ENCODE measurements around the gene GOLGA8A.
A peak's percentile ranks its signal among the peaks of the same experiment; 100 is the strongest.
"Not testable (repeated sequence)": the region's sequence is repeated elsewhere in the genome, so short reads cannot be mapped to it uniquely, and the experiment has no call there.

Gene GOLGA8A, protein sequence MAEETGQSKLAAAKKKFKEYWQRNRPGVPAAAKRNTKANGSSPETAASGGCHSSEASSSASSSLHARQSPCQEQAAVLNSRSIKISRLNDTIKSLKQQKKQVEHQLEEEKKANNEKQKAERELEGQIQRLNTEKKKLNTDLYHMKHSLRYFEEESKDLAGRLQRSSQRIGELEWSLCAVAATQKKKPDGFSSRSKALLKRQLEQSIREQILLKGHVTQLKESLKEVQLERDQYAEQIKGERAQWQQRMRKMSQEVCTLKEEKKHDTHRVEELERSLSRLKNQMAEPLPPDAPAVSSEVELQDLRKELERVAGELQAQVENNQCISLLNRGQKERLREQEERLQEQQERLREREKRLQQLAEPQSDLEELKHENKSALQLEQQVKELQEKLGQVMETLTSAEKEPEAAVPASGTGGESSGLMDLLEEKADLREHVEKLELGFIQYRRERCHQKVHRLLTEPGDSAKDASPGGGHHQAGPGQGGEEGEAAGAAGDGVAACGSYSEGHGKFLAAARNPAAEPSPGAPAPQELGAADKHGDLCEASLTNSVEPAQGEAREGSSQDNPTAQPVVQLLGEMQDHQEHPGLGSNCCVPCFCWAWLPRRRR

DNA sequence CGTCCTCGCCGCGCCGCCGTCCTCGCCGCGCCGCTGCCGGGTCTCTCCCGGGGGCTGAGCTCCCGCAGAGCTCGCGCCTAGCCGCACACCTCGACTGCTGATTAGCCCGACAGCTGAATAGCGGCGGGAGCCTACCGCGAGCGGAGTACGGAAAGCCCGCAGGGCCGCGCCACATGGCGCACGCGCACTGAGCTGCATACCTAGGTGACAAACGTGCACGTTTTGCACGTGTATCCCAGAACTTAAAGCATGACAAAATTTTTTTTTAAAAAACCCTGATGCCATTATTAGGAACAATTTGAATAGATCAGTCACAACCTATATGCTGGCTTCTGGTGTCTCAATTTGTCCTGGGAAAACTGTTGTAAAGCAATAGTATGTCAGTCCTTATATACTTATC is at the start of gene GOLGA8A:
GOLGA8A (minus strand) TSS at position 122 of the 400 bp plus-strand sequence. CDS start 48,117 bp downstream, outside the sequence.
- DNase-seq = peak; percentile 77

DNA sequence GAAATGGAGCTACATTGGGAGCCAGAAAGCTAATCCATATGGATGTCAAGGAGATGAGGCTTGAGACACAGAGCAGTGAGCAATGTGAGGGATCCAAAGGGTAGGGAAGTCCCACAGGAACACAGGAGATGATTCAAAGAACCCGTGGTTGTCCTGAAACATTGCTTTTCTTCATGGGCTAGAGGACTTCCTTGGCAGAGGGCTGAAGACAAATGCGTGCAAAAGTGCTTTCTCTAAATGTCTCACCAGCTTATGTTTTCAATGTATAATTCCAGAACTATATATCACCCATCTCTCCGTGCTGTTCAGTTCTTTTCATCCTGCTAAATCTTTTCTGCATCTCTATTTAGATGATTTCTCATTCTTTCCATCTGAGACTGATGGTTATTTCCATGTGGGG is 46.0 kb upstream of the GOLGA8A start:
- DNase-seq = no peak

DNA sequence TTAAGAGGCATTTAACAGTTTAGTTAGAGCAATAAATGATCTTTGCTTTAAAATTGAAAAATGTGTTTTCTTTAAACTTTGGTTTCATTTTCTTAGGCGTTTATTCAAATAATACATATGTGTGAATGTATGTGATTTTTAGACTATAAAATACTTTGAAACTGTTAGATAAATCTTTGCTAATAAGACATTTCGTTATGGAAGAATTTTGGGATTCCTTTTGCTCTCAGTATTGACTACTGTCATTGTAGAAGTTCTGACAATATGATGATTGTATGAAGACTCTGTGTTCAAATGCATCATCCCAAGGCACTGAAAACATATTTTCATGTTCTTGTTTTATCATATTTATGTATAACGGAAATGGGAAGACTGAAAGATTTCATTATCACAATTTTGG is 43.8 kb upstream of the GOLGA8A start:
- DNase-seq = no peak

DNA sequence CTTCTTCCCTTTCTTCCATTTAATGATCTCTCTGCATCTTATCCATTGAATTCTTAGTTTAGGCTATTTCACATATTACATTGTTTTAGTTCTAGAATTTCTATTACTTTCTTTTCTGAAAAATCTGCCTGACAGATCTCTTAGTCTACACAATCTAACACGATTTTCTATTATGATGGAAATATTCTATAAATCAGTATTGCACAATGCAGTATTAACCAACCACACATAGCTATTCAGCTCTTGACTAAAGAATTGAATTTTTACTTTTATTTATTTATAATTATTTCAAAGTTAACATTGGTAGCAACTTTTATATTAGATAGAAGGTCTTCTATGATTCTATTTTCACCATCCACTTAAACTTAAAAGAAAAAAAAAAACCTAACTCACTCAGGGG is 36.2 kb upstream of the GOLGA8A start:
- DNase-seq = no peak

DNA sequence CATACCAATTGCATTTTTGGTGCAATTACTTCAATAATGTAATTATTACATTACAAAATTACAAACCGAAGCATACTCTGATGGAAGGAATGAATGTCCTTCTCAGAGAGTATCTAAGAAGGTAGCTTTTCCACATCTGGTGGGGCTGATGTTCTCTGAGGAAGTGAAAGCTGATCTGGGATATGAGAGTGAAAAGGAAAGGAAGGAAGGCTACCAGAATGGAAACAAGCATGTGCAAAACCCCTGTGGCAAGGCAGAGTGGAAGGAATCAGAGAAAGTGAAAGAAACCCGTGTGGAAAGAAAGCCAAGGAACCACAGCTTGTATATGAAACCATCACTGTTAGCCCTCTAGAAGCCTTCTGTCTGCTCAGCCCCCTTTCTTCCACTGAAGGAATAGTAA is 35.3 kb upstream of the GOLGA8A start:
- DNase-seq = no peak

DNA sequence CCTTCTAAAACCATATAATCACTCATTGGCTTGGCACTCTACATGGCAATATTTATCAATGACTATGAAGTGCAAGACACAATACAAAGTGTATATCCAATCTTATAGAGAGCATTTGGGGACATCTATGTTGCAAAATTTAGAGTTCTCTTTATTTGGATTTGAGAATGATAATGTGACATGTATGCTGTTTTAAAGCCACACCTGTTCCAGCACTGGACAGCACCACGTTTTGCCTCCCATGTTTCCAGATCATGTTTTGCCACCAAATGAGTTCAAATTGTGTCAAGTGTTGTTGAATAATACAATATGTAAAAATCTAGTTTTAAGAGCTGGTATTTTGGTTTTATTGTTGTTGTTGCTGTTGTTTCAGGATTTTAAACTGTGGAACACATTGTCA is 33.3 kb upstream of the GOLGA8A start:
- no peak for DNase-seq

DNA sequence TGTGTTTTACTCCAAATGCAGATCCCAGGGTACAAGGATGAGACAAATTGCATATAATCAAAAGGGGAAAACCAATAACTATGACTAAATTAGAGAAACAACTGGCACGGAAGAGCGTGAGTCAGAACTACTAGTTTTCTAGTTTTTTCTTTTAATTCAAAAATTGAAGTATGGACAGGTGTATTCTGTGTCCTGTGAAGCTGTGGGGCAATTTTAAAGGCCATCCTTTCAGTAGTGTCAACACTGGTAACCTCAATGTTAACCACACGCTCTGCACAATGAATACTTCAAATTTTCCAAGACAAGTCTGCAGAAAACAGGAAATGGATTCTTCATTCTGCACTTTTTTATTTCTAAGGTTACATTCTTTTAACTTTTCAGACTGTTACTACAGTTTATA is 32.5 kb upstream of the GOLGA8A start:
- no peak for DNase-seq

DNA sequence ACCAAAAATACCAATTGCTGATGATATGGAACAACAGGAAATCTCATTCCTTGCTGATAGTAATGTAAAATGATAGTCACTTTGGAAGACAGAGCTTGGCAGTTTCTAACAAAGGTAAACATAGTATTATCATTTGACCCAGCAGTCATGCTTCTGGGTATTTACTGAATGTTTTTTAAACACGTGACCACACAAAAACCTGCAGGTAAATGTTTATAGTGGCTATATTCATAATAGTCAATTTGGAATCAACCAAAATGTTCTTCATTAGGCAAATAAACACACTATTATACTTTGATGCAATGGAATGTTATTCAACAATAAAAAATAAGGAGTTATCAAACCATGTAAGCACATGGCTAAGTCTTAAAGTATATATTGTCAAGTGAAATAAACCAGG is 24.1 kb upstream of the GOLGA8A start:
- no peak for DNase-seq

DNA sequence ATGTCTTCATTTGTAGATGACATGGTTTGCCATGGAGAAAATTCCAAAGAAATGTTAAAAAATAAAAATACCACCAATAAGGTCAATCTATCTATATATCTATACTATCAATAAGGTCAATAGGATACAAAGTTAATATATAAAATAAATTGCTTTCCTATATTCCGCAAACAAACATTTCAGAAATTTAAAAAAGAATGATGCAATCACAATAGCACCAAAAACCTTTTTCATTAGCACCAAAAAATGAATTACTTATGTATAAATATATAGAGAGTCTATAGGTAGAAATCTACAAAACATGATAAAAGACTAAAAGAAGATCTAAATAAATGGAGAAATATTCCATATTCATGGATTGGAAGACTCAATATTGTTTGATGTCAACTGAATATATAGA is 22.8 kb upstream of the GOLGA8A start:
- no peak for DNase-seq

DNA sequence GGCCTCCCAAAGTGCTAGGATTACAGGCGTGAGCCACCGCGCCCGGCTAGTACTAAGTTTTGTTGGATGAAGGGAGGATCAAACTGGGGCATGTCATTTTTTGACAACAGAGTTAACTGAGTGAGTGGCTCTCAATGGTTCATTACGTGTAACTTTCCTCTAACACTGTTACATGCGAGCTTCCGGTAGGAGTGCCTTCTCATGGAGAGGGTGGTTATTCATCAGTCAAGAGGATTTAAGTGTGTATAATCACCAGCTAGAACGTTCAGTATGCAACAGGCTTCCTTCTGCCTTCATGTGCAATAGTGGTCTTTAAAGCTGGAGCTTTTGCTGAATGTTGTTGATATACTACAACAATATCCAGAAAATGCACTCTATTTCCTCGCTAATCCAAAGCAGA is 19.1 kb upstream of the GOLGA8A start:
- DNase-seq = no peak

DNA sequence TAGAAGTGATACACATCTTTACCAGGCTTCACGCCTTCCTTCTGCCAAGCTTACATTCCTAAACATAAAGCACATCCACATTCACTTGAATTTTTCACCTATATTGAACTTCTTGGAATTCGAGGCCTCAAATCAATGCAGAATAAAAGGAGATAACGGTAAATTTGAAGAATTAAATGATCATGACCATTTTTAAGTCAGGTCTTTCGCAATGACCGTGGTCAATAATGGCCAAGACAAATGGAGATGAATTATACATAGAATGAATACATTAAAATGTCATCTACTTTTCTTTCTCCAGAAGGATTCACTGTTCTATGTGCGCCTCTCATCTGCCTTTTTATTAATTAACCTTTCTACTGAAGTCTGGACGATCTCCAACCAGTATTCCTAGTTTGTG is 5.3 kb upstream of the GOLGA8A start:
- DNase-seq = no peak

DNA sequence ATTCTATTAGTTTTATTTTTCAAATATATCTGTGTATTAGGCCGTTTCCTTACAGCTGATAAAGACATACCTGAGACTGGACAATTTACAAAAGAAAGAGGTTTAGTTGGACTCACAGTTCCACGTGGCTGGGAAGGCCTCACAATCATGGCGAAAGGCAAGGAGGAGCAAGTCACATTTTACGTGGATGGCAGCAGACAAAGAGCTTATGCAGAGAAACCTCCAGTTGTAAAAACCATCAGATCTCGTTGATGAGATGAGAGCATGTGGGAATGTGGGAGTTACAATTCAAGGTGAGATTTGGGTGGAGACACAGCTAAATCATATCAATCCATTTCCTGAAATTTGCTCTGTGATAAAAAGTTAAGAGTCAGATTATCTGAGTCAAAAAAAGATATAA is 2.3 kb upstream of the GOLGA8A start:
- DNase-seq = no peak

DNA sequence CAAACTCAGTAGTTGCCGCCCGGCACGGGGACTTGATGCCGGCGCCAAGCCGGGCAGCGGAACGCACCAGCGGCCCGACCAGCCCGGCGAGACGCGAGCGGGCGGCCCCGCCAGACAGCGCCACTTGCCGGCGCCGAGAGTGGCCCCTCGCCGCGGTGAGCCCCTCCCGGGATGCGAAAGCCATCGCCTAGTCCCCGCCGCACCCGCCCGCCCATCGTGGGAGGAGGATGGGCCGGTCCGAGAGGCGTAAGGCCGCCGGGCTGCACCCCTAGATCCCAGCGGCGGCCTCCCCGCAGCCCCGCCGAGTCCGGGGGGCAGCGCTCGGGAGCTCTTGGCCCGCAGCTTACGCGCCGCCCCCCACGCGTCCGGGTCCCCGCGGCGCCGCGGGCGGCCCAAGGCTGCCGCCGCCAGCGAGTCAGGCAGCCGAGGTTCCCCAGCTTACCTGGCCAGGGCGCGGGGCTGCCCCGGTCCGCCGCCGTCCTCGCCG is 609 bp downstream of the GOLGA8A start:
- DNase-seq = peak; percentile 45

DNA sequence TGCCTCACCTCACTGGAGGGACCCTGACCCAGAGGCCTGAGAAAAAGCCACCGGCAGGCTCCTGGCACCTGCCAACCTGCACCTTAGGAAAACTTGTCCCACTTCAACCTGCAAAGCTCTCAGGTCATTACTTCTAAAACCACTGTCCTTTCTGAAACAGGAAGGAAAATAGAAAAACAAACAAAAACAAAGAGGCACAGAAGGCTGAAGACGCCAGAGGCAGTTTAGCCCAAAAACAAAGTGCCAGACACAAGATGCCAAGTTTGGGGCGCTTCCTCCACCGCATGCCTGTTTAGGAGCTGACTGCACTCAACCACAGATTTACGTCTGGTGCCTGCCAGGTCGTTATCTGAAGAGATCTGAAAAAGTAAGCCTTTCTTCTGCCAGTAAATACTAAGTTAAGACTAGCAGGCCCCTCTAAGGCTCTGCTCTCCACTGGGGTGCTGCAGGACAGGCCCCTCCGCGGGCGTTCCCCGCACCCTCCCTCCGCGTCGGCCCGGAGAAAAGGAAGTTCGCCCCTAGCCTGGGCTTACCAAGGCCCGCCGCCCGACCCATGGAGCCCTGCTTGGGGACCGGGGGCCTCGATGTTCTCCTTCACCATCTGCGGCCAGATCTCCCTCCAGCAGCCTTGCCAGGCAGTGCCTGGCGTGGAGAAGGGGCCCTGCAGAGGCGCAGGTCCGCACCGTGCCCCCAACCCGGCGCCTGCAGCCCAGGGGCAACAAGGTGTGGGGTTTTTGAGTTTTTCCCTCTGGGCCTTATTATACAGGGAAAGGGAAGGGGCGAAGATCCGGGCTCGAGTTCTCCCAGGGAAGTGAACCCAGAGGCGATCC is 1.3 kb downstream of the GOLGA8A start:
- DNase-seq = no peak

DNA sequence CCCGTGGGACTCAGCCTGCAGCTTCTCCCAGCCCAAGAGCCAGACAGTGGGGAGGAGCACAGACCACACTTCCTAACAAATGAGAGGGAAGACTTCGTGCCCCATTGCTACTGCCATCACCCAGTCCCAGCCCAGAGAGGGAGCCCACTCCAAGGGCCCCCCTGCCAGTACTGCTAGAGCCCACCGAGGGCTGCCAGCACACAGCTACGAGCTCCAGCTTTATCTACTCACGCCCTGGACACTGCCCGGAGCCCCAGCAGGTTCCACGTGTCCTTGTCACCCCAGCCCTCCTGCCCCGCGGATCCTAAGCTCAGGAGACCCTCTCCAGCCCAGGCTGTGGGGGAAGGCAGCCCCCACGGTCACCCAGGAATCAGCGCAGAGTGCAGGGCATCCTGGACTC is 1.9 kb downstream of the GOLGA8A start:
- DNase-seq = no peak

DNA sequence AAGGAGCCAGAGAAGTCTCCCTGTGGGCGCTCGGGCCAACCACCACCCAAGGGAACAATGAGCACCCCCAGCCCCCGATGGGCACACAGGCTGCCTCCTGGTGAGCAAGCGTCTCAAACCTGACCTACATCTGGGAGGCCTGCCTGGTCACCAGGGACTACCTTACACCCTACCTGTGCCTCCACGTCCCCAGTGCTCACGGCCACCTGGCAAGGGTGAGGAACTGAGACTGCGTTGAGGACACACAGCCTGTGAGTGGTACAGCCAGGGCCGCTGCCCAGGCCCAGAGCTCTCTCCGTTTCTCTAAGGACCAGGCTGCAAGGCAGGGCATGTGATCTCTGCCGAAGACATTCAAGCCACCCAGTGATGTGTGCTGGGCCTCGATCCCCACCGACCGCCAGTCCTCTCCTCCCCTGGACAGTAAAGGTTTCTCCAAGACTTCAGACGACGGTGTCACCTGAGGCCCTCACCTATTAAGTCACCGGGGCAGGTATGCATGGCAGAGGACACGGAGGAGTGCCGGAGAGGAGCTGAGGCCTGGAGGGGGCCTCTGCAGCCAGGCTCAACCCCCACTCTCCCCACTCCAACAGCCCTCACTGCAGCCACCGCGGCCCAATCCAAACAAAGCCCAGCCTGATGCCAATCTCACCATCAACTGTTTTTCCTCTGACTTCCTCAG is 2.8 kb downstream of the GOLGA8A start:
- no peak for DNase-seq

DNA sequence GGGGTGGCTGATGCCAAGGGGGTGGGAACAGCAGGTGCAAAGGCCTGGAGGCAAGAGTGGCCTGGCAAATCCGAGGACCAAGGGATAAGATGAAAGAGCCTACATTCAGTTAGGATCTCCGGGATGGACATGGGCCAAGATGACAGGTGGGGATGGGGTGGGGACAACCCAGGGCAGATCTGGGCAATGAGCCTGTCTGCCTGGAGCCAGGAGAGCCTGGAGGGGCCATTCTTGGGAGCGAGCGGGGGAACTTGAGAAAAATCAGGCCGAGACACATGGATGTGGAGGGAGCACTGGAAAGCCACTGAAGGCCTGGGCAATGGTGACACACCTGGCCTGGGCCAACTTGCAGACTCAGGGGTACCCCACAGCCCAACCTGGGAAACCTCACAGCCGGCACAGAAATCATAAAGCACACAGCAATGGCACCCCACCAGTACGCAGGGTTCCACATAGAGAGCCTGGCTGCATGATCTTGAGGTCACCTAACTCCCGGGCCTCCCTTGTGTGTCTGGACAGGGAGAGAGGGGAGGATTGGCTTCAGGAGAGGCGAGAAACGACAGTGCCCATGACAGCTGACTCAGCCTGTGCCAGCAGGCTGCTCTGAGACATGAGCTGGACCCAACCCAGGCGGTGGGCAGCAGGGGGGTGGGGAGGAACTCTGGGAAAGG is 3.5 kb downstream of the GOLGA8A start:
- DNase-seq = not testable (repeated sequence)

DNA sequence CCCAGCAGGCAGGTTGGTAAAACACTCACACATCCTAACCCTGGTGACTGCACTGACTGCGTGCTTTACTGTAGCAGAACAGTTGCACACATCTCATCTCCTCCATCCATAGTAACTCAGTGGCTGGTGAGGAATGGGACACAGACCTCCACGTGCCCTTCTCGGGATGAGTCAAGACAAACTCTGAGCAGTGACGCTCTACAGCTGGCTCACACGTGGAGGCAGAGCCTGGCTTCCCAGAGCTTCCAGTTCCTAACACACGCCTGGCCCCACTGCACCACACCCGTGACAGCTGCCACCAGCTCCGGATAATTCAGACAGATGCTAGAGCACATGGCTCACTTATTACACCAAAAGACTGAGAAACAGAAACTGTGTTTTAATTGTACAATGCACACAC is 7.0 kb downstream of the GOLGA8A start:
- DNase-seq = not testable (repeated sequence)

DNA sequence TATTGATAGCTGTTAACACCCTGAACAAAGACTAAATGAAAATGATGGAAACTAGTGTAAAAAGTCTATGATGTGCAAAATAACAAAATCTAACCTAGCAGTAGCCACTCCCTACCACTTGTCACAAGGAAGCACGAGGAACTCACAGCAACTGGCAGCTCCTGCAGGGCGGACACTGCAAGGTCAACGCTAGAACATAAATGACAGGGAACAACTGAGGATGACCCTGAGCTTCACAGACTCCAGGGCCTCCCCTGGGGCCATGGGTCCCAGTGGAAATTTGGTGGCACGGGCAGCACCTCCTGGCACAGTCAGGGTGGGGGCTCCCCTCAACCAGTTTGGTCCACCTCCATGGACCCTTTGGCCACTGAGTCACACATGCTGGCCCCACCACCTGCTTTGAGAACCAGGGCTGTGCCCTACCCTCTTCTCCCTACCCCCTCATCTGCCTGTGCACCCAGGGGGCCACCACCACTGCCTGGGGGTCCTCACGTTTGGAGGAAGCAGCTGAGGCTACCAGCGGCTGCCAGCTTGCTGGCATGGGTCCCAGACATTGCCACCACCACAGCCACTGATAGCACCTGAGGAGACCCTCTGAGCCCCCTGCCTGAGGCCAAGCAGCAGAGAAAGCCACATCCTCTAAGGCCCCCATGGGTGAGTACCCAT is 14.1 kb downstream of the GOLGA8A start:
- DNase-seq = not testable (repeated sequence)

DNA sequence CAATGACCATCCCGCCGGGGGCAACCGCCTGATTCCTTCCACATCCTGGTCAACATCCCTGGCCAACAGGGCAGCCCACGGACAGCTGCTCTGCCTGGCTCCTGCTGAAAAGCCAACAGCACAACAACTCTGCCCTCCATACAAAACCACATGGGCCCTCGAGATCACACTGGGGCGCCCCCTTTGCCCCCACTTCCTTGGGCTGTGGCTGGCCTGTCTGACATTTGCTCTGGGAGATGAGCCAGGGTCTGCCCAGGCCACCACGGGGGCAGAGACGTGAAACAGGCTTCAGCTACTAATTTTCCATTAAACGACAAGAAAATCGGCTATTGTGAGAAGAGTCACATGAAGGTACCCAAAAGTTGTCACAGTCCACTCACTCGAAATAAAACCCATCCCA is 16.7 kb downstream of the GOLGA8A start:
- DNase-seq = not testable (repeated sequence)

DNA sequence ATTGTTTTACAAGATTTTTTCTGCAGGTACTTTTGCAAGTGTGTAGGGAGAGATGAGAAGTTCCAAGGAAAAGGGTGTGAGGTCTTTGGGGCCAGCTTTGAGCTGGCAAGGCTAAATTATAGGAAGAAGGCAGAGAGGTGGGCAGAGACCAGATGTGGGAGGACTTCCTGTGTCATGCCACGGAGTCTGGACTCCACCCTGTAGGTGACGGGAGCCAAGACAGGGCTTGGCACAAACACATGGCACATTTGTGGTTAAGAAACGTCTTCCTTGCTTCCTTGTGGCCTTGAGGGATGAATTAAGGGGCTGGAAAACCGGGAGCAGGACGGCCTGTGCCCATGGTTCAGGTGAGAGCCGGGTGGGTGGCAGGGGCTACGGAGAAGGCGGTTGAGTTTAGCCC is 19.2 kb downstream of the GOLGA8A start:
- not testable (repeated sequence) for DNase-seq

DNA sequence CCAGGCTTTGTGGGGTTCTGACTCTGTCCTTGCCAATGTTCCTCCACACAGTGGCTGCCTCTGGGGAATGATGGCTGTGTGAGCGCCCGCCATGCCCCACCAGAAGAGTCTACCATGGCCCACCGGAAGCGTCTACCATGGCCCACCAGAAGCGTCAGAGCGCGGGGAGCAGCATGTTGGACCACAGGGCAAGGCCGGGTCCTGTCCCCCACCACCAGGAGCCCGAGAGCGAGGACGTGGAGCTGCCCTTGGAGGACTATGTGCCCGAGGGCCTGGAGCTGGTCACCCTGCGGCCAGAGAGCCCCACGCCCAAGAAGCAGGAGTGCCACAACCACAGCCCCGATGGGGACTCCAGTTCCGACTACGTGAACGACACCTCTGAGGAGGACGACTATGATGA is 28.1 kb downstream of the GOLGA8A start:
- not testable (repeated sequence) for DNase-seq

All from activated gamma-delta T cell treated with Interleukin-2 at 50 U/mL for 16 hours (primary cell).